Skeletal muscle satellite cell (primary cell): Measurements from ENCODE around the gene MAX. TPM values are rescaled to one million over a fixed set of nuclear protein-coding genes. Genes with fewer than 3 reads are reported as not detected.

Source experiments
- H3K27me3 ChIP-seq: 2 replicates; pipeline ENCODE4 v1.7.0; 2013; ENCODE audit warnings: low read length; ENCODE audit not compliant: control insufficient read depth, insufficient read depth
- H3K36me3 ChIP-seq: 2 replicates; pipeline ENCODE4 v1.7.0; 2013; ENCODE audit warnings: mild to moderate bottlenecking, control low read depth, low read length; ENCODE audit not compliant: insufficient read depth
- H3K4me1 ChIP-seq: 2 replicates; pipeline ENCODE4 v1.7.0; 2013; ENCODE audit warnings: low read length; ENCODE audit not compliant: control insufficient read depth, insufficient read depth
- H3K4me2 ChIP-seq: 2 replicates; pipeline ENCODE4 v1.7.0; 2013; ENCODE audit warnings: mild to moderate bottlenecking, low read length
- H3K4me3 ChIP-seq: 2 replicates; pipeline ENCODE4 v1.7.0; 2013; ENCODE audit warnings: low read length
- H3K9ac ChIP-seq: 2 replicates; pipeline ENCODE4 v1.7.0; 2013; ENCODE audit warnings: mild to moderate bottlenecking, low read depth, low read length, moderate library complexity
- H3K9me3 ChIP-seq: replicated peaks from 2 replicates; pipeline ENCODE4 v1.7.0; 2013; ENCODE audit warnings: mild to moderate bottlenecking, control low read depth, low read length
- total RNA-seq: library from RNA; depleted of rRNA; stranded (reverse); fragments of >200 nt; gene quantifications from 2 replicates; pipeline ENCODE4 v1.2.3, GENCODE V29; 2012; rRNA removed

MAX gene, protein sequence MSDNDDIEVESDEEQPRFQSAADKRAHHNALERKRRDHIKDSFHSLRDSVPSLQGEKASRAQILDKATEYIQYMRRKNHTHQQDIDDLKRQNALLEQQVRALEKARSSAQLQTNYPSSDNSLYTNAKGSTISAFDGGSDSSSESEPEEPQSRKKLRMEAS
- total RNA-seq = 56.8 and 60.7 TPM in 2 replicates

DNA sequence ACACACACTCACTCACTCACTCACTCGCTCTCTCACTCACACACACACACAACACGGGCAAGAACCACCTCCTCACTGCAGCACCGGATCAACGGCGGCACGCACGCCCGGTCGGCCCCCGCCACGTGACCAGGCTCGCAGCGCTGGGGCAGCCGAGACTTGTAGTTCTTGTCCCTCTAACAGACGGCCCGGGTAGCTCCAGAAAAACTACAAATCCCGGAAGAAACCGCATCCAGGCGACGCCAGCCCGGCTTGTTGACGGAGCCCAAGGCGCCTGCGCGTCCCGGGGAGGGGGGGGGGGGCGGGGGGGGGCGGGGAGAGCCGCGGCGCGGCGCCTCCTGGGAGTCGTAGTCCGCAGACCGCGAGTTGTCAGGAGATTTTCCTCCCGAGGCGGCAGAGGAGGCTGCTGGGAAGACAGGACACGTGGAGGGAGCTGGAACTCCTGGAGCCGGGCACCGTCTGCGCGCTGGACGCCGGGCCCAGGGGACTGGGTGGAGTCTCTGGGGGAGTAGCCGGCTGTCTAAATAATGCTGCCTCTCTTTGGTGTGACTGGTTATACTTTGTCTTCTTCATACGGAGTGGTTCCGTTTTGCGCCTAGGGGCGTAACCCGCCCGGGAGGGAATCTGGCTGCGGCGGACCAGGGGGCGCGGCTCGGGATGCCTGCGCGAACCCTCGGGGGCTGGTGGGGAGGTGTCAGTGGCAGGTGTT is at the start of gene MAX:
TSS of gene MAX (minus strand) at position 77 of the 709 bp plus-strand sequence. CDS start 178 bp downstream, outside the sequence.
- peak within 1 kb of the TSS; percentile 91 for H3K9ac ChIP-seq
- H3K27me3 ChIP-seq = no peaks in the 10 kb centered on the region
- peaks cover 13% of the 10 kb centered on the region for H3K4me1 ChIP-seq
- peak within 1 kb of the TSS; percentile 91 for H3K4me2 ChIP-seq
- peak within 1 kb of the TSS; percentile 92 for H3K4me3 ChIP-seq
- H3K36me3 ChIP-seq = peaks cover 9% of the 10 kb centered on the region
- no peaks in the 10 kb centered on the region for H3K9me3 ChIP-seq

DNA sequence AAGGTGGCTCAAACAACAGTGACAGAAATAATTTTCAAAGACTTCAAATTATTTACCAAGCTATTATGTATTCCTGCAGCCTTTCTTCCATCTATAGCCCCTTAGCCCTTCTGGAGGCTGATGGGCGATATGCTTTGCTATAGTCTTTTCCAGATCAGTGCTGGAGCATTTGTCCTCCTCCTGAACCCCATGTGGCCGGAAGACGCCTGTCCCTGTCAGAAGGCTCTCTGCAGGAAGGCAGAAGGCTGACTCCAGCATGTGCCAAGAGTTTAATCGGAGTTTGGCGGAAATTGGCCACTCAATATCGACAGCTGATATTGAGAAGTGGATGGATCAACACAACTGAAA is 49.3 kb upstream of the MAX start:
- no peak overlapping the region for H3K4me3 ChIP-seq
- no peak overlapping the region for H3K9ac ChIP-seq
- H3K9me3 ChIP-seq = no peaks in the 10 kb centered on the region
- no peaks in the 10 kb centered on the region for H3K36me3 ChIP-seq
- H3K4me1 ChIP-seq = peaks cover 4% of the 10 kb centered on the region
- peaks cover 12% of the 10 kb centered on the region for H3K27me3 ChIP-seq
- H3K4me2 ChIP-seq = no peak overlapping the region

DNA sequence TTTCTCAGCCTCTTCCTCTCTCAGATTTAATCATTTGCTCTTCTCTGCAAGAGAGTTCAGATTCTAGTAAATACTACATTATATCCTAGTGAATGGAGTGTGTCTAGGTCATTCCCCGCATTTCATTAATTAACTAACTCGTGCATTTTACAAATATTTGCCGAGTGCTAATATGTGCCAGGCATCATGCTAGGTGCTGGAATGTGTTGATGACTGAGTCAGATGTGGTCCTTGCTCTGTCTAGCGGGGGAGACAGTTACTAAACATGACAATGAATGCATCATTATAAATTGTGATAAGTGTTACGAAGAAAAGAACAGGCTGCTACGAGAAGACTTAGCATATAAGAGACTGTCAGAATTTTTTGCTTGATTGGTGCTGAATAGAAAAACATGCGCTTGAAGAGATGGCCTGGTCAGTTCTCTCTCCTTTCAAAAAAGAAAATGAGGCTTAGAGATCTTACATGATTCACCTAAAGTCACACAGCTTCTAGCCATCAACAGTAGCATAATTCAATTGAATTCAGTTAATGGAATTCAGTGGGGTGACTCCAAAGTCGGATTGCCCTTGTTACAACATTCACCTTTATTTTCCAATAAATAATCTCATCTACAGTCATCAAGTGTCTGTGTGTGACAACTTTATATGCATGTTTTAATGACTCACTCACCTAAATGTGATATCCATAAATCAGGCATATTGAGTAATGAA is 48.7 kb upstream of the MAX start:
- no peaks in the 10 kb centered on the region for H3K36me3 ChIP-seq
- H3K4me1 ChIP-seq = no peaks in the 10 kb centered on the region
- no peak overlapping the region for H3K9ac ChIP-seq
- H3K4me2 ChIP-seq = no peak overlapping the region
- no peak overlapping the region for H3K4me3 ChIP-seq
- H3K9me3 ChIP-seq = no peaks in the 10 kb centered on the region
- peaks cover 13% of the 10 kb centered on the region for H3K27me3 ChIP-seq

DNA sequence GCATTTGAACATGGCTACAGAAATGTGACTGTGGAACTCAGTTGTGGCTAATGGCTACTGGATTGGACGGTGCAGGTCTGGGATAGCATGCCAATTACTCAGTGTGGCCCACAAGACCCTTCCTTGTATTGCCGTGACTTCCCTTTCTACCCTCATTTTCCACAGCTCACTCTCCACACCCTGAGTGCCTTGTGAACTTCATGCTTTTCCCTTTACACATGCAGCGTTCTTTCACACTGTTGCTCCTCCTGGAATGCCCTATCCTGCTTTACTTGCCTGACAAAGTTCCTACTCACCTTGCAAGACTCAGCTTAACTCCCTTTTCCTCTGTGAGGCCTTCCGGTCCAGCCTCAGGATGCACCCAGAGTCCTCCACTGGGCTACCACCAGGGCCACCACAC is 46.8 kb upstream of the MAX start:
- no peak overlapping the region for H3K4me3 ChIP-seq
- H3K9me3 ChIP-seq = no peaks in the 10 kb centered on the region
- no peaks in the 10 kb centered on the region for H3K36me3 ChIP-seq
- H3K4me1 ChIP-seq = no peaks in the 10 kb centered on the region
- peaks cover 27% of the 10 kb centered on the region for H3K27me3 ChIP-seq
- H3K4me2 ChIP-seq = no peak overlapping the region
- H3K9ac ChIP-seq = no peak overlapping the region

DNA sequence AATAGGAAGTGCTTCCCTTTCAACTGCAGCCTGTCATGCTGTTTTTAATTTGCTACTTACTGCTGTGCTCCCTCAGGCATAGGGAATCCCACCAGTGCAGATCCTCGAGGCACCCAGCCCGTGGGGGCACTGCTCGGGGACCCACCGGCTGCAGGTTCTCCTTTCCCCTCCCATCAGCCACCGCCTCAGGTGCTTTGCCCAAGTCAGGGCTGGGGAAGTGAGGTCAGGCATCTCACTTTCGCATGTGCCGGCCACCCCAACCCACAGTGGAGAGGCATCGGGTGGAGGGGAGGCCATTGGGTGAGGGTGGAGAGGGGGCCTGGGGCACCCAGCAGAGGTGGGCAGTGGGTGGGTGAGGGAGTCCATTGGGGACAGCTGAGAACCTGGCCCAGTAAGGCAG is 41.9 kb upstream of the MAX start:
- Histone ChIP-seq H3K9ac (no peak overlapping the region), H3K9me3 (peaks cover 3% of the 10 kb centered on the region), H3K4me1 (peaks cover 5% of the 10 kb centered on the region), H3K27me3 (peaks cover 44% of the 10 kb centered on the region), H3K4me3 (no peak overlapping the region), H3K36me3 (no peaks in the 10 kb centered on the region), H3K4me2 (no peak overlapping the region)

DNA sequence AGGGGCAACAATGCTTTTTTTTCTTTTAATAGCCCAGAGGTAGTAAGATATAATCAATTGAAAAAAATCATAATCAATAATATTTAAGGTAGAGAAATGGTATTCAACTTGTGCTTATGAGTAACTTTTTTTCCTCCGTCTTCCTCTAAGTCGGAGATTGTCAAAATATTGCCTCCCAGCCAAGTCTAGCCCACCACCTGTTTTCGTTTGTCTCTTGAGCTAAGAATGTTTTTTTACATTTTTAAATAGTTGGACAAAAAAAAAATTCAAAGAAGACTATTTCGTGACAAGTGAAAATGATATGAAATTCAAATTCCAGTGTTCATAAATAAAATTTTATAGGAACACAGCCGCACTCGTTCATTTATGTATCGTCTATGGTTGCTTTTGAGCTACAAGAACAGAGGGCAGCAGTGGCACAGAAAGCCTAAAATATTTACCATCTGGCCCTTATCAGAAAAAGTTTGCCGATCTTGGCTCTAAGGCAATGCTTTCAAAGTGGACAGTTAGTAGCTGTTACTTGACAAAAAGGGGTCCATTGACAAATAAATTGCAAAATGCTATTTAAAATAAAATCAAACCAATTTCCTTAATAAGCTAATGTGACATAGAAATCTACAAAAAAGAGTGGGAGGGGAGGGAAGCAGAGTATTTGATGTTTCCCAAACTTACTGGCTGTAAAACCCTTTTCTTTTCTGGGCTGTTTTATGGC is 40.8 kb upstream of the MAX start:
- peaks cover 37% of the 10 kb centered on the region for H3K27me3 ChIP-seq
- peaks cover 5% of the 10 kb centered on the region for H3K4me1 ChIP-seq
- no peak overlapping the region for H3K4me3 ChIP-seq
- no peak overlapping the region for H3K4me2 ChIP-seq
- H3K9me3 ChIP-seq = peaks cover 3% of the 10 kb centered on the region
- H3K9ac ChIP-seq = no peak overlapping the region
- H3K36me3 ChIP-seq = no peaks in the 10 kb centered on the region

DNA sequence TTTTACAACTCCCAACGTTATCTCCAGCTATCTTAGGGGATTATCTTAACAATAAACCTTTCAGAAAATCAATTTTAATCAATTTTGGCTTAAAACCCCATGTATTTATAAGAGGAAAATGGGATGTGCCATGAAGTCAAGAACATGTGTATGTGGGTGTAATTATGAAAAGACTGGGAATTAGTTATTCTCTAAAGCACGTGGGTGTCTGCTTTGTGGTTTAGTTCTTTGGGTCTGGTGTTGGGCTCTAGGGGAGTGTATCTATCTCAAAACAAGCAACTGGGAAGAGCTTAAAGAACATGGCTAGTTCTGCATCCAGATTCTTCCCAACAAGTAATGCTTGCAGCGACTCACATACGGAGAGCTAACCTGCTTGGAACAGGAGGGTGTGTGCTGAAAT is 40.1 kb upstream of the MAX start:
- Histone ChIP-seq H3K9me3 (peaks cover 3% of the 10 kb centered on the region), H3K4me1 (peaks cover 5% of the 10 kb centered on the region), H3K36me3 (no peaks in the 10 kb centered on the region), H3K4me3 (no peak overlapping the region), H3K9ac (no peak overlapping the region), H3K4me2 (no peak overlapping the region), H3K27me3 (peaks cover 37% of the 10 kb centered on the region)

DNA sequence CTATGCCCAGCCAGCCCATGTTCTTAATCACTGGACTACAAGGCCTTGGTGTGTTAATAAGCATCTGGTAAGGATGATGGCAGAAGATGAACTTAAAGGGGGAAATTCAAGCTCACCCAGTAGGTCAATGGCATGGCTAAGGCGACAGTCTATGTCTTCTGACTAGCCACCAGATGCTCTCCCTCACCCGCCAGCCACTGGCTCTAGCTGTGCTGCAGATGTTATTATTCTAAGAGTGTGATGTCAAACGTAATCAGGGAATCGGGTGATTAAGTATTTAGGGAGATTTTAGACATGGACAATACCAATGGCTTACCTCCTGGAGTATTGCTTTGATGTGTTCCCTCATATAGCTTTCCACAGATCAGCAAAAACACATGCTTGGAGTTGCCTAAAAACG is 39.2 kb upstream of the MAX start:
- Histone ChIP-seq H3K4me1 (peaks cover 5% of the 10 kb centered on the region), H3K9ac (no peak overlapping the region), H3K4me2 (no peak overlapping the region), H3K27me3 (peaks cover 37% of the 10 kb centered on the region), H3K9me3 (peaks cover 3% of the 10 kb centered on the region), H3K36me3 (no peaks in the 10 kb centered on the region), H3K4me3 (no peak overlapping the region)

DNA sequence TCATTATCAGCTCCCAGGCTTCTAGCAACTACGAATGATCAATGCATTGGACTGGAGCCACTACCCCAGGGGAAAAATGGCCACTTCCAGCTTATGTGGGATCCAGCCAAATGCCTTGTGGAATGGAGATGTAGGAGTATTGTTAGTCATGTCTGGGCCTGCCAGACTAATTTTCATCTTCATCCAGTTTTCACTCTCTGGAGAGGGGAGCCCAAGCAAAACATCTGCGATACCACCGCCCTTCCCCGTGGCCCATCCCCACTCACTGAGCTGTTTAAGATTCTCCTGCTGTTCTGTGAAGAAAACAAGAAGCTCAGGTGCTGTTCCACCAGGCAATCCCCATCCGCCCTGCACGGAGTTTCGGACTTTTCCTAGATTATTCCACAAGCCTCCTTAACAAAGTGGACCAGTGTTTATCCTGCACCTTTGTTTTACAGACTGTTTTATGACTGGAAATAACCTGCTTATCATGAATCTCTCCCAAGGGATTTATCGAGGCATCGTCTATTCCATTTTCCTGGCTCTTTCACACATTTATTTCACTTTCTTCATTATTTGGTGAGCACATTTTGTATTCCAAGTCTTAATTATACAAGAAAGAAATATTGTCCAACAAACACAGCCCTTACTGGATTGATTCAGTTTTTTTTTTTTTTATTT is 35.5 kb upstream of the MAX start:
- H3K27me3 ChIP-seq = peaks cover 8% of the 10 kb centered on the region
- H3K9ac ChIP-seq = no peak overlapping the region
- no peaks in the 10 kb centered on the region for H3K36me3 ChIP-seq

DNA sequence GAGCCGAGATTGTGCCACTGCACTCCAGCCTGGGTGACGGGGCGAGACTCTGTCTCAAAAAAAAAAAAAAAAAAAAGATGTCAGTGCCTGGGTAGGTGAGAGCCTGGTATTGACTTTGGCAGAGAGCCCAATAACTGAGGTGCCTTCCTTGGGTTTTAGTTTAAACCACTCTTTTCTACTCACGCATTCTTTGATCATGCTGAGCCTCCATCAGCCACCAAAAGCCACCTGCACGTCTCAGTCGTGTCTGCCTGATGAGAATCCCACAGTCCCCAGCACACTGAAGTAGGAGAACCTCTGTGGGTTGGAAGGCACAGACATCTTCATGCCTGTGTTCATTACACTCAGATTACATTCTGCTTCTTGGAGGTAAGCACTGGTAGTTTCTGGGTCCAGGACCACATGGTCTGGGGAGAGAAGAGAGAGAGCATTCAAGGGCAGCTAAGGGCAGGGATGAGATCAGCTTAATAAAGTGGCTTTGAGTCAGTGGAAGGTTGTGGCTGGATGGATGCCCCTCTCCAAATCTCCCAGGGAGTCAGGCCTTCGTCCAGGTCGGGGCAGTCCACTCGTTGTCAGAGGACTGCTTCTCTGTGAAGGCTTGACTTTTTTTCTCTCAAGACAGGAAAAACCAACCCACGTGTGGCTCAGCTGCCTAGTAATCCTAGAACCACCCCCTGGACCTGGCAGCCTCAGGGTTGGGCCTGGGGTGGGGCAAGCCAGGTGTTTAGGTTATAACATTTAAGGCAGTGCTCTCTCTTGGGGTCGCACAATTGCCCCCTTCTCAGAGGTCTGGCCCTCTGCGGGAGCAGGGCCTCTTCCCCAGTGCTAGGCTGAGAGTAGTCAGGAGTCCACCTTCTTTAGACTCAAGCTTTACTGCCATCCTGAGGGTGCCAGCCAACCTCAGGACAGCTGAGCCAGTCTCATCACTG is 32.6 kb upstream of the MAX start:
- Histone ChIP-seq H3K4me2 (no peak overlapping the region), H3K27me3 (no peaks in the 10 kb centered on the region), H3K4me3 (no peak overlapping the region), H3K4me1 (no peaks in the 10 kb centered on the region), H3K36me3 (no peaks in the 10 kb centered on the region), H3K9me3 (no peaks in the 10 kb centered on the region), H3K9ac (no peak overlapping the region)

More for the DNA sequence above, 35.5 kb upstream of the MAX start:
- Histone ChIP-seq H3K4me2 (no peak overlapping the region), H3K9me3 (no peaks in the 10 kb centered on the region), H3K4me3 (no peak overlapping the region), H3K4me1 (peaks cover 5% of the 10 kb centered on the region)
